ENCODE measurements around the gene NR5A1.

GRCh38 chr9:124507880-124508423, 753 bp upstream of the NR5A1 start:
- TF ChIP-seq GATA2 (IDR thresholded peaks at IDR 0.05; ENCODE audit: low read depth, low read length) = no peak
- no peak for TF ChIP-seq GATA3 (IDR thresholded peaks at IDR 0.05; ENCODE audit: low read depth, low read length)

Data from SH-SY5Y (cell line).